GM23338 (cell line): ENCODE results near the gene NCCRP1. TPM values are rescaled to one million over a fixed set of nuclear protein-coding genes. Genes with fewer than 3 reads are reported as not detected.

Experiments
- ATAC-seq: fragments of 200-7000 bp; cut with Tn5 transposase; 3 replicates; pipeline ENCODE4 v1.9.1; 2020
- DNase-seq: peaks from one replicate; pipeline ENCODE4 v3.0.0-alpha.2; 2015; ENCODE audit warnings: low spot score
- H2AFZ ChIP-seq: fragments of 200-600 bp; sonication (generic); 2 replicates; pipeline ENCODE4 v1.8.0; 2016; ENCODE audit warnings: antibody characterized with exemption, mild to moderate bottlenecking, moderate library complexity
- H3F3A ChIP-seq: fragments of 200-600 bp; sonication (generic); replicated peaks from 2 replicates; pipeline ENCODE4 v1.8.0; 2017; ENCODE audit warnings: antibody characterized with exemption, mixed run types, low read depth
- H3K27ac ChIP-seq: fragments of 200-600 bp; sonication (generic); 2 replicates; pipeline ENCODE4 v1.6.1; 2016; ENCODE audit warnings: low read depth
- H3K27me3 ChIP-seq: fragments of 200-600 bp; sonication (generic); 2 replicates; pipeline ENCODE4 v1.8.0; 2016; ENCODE audit warnings: mild to moderate bottlenecking, mixed run types, moderate library complexity; ENCODE audit not compliant: insufficient read depth
- H3K36me3 ChIP-seq: fragments of 200-600 bp; sonication (generic); 2 replicates; pipeline ENCODE4 v1.8.0; 2016; ENCODE audit warnings: mild to moderate bottlenecking; ENCODE audit not compliant: insufficient read depth
- H3K4me1 ChIP-seq: fragments of 200-600 bp; sonication (generic); 2 replicates; pipeline ENCODE4 v1.8.0; 2016; ENCODE audit warnings: mild to moderate bottlenecking, moderate library complexity; ENCODE audit not compliant: insufficient read depth
- H3K4me2 ChIP-seq: fragments of 200-600 bp; sonication (generic); 2 replicates; pipeline ENCODE4 v1.7.1; 2017; ENCODE audit warnings: mixed run types
- H3K4me3 ChIP-seq: fragments of 200-600 bp; sonication (generic); 2 replicates; pipeline ENCODE4 v1.6.1; 2016; ENCODE audit warnings: mixed run types
- H3K79me2 ChIP-seq: fragments of 200-600 bp; sonication (generic); replicated peaks from 2 replicates; pipeline ENCODE4 v1.8.0; 2017; ENCODE audit warnings: mild to moderate bottlenecking; ENCODE audit not compliant: insufficient read depth
- H3K9me2 ChIP-seq: fragments of 200-600 bp; sonication (generic); 2 replicates; pipeline ENCODE4 v1.8.0; 2017; ENCODE audit not compliant: insufficient read depth
- H4K20me1 ChIP-seq: fragments of 200-600 bp; sonication (generic); replicated peaks from 2 replicates; pipeline ENCODE4 v1.8.0; 2017; ENCODE audit warnings: mild to moderate bottlenecking; ENCODE audit not compliant: insufficient read depth
- H3K27ac Mint-ChIP-seq: 2 replicates; pipeline ENCODE4 v1.8.0; 2020; ENCODE audit warnings: inconsistent platforms, mild to moderate bottlenecking, moderate library complexity, mixed read lengths
- H3K27me3 Mint-ChIP-seq: 3 replicates; pipeline ENCODE4 v1.8.0; 2022; ENCODE audit warnings: low read depth, mild to moderate bottlenecking, moderate library complexity, mixed read lengths, inconsistent platforms; ENCODE audit not compliant: insufficient read depth, poor library complexity
- H3K36me3 Mint-ChIP-seq: 3 replicates; pipeline ENCODE4 v1.8.0; 2021; ENCODE audit warnings: low read depth, mild to moderate bottlenecking, inconsistent platforms, moderate library complexity, mixed read lengths
- H3K4me1 Mint-ChIP-seq: 3 replicates; pipeline ENCODE4 v1.8.0; 2020; ENCODE audit warnings: mild to moderate bottlenecking, inconsistent platforms, mixed read lengths
- H3K4me3 Mint-ChIP-seq: 3 replicates; pipeline ENCODE4 v1.8.0; 2021; ENCODE audit warnings: moderate library complexity, mild to moderate bottlenecking, inconsistent platforms, mixed read lengths
- H3K9me3 Mint-ChIP-seq: 3 replicates; pipeline ENCODE4 v1.8.0; 2020; ENCODE audit warnings: moderate library complexity, mild to moderate bottlenecking, inconsistent platforms, mixed read lengths
- CTCF ChIP-seq, 2 experiments: fragments of 200-600 bp in 1 of 2; sonication (generic) in 1 of 2; conservative IDR thresholded peaks; 2 replicates each; pipeline versions ENCODE4 v1.5.1 to v1.6.1; 2016 to 2017; ENCODE audit warnings: antibody characterized with exemption in 2 of 2, low read depth in 2 of 2, mild to moderate bottlenecking in 2 of 2, moderate library complexity in 1 of 2
- JUNB ChIP-seq: IDR thresholded peaks from one replicate; pipeline ENCODE4 v1.6.1; 2016; ENCODE audit warnings: antibody characterized with exemption; ENCODE audit not compliant: unreplicated experiment
- polyA plus RNA-seq: library from polyadenylated mRNA; unstranded; fragments of >200 nt; fragmentation: Nextera tagmentation; extraction: Ambion mirVana; gene quantifications from 2 replicates; pipeline ENCODE4 v1.2.1, GENCODE V29; 2016
- total RNA-seq: library from RNA; depleted of rRNA; stranded (reverse); fragments of >200 nt; shearing (Covaris generic); gene quantifications from 2 replicates; pipeline ENCODE4 v1.2.3, GENCODE V29; 2014
- TF ChIP-seq, protein P1 (sequence below): fragments of 250-450 bp; sonication (Bioruptor Pico); IDR thresholded peaks from 2 replicates; pipeline ENCODE4 v1.5.0; 2020; ENCODE audit warnings: mild to moderate bottlenecking, moderate library complexity

Gene NCCRP1
- total and polyA plus RNA-seq, 2 experiments from 2014 or later: 3.6 to 6.2 TPM

DNA sequence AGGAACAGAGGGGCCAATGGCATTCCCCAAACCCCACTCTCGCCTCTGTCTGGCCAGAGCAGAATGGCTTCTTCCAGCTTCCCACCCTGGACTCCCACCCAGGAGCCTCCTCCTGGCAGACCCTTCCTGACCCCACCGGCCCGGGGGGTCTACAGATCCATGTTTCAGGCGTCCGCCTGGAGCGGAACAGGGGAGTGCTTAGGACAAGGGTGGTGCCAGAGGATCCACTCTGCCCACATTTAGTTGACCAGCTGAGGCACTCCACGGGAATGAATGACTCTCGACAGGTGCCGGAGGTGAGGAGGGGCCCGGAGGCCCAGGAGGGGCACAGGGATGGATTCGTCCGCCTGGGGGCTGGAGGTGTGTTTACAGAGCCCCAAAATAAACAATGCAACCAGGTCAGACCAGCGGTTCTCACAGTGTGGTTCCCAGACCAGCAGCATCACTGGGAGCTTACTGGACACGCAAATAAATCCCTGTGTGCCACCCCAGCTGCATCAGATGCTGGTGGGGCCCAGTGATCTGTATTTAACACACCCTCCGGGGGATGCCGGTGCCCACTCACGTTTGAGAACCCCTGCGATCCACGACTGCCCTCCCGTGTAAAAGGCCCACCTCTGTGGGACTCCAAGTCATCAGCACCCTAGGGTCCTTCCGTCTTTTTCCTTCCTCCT lies 15.1 kb upstream of the NCCRP1 start:
- 0 out of 2 replicates have a peak, but pooled peaks cover 2% of the 10 kb centered on the region for H4K20me1 ChIP-seq
- TF ChIP-seq JUNB (no peak), CTCF (conservative IDR thresholded peaks at IDR 0.05; ENCODE audit: low read depth in 2 of 2) (no peak)
- TF ChIP-seq, protein P1, sequence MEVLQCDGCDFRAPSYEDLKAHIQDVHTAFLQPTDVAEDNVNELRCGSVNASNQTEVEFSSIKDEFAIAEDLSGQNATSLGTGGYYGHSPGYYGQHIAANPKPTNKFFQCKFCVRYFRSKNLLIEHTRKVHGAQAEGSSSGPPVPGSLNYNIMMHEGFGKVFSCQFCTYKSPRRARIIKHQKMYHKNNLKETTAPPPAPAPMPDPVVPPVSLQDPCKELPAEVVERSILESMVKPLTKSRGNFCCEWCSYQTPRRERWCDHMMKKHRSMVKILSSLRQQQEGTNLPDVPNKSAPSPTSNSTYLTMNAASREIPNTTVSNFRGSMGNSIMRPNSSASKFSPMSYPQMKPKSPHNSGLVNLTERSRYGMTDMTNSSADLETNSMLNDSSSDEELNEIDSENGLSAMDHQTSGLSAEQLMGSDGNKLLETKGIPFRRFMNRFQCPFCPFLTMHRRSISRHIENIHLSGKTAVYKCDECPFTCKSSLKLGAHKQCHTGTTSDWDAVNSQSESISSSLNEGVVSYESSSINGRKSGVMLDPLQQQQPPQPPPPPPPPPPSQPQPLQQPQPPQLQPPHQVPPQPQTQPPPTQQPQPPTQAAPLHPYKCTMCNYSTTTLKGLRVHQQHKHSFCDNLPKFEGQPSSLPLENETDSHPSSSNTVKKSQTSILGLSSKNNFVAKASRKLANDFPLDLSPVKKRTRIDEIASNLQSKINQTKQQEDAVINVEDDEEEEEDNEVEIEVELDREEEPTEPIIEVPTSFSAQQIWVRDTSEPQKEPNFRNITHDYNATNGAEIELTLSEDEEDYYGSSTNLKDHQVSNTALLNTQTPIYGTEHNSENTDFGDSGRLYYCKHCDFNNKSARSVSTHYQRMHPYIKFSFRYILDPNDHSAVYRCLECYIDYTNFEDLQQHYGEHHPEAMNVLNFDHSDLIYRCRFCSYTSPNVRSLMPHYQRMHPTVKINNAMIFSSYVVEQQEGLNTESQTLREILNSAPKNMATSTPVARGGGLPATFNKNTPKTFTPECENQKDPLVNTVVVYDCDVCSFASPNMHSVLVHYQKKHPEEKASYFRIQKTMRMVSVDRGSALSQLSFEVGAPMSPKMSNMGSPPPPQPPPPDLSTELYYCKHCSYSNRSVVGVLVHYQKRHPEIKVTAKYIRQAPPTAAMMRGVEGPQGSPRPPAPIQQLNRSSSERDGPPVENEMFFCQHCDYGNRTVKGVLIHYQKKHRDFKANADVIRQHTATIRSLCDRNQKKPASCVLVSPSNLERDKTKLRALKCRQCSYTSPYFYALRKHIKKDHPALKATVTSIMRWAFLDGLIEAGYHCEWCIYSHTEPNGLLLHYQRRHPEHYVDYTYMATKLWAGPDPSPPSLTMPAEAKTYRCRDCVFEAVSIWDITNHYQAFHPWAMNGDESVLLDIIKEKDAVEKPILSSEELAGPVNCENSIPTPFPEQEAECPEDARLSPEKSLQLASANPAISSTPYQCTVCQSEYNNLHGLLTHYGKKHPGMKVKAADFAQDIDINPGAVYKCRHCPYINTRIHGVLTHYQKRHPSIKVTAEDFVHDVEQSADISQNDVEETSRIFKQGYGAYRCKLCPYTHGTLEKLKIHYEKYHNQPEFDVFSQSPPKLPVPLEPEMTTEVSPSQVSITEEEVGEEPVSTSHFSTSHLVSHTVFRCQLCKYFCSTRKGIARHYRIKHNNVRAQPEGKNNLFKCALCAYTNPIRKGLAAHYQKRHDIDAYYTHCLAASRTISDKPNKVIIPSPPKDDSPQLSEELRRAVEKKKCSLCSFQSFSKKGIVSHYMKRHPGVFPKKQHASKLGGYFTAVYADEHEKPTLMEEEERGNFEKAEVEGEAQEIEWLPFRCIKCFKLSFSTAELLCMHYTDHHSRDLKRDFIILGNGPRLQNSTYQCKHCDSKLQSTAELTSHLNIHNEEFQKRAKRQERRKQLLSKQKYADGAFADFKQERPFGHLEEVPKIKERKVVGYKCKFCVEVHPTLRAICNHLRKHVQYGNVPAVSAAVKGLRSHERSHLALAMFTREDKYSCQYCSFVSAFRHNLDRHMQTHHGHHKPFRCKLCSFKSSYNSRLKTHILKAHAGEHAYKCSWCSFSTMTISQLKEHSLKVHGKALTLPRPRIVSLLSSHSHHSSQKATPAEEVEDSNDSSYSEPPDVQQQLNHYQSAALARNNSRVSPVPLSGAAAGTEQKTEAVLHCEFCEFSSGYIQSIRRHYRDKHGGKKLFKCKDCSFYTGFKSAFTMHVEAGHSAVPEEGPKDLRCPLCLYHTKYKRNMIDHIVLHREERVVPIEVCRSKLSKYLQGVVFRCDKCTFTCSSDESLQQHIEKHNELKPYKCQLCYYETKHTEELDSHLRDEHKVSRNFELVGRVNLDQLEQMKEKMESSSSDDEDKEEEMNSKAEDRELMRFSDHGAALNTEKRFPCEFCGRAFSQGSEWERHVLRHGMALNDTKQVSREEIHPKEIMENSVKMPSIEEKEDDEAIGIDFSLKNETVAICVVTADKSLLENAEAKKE (CRISPR knock-in tag): no peak
- H3K36me3 ChIP-seq: no peaks in the 10 kb centered on the region; the same call in 1 of the 2 replicates
- Mint-ChIP-seq H3K4me1 (no peaks in the 10 kb centered on the region), H3K36me3 (no peaks in the 10 kb centered on the region), H3K27ac (no peak overlapping the region), H3K4me3 (no peak overlapping the region), H3K27me3 (peaks cover 4% of the 10 kb centered on the region), H3K9me3 (no peaks in the 10 kb centered on the region)
- ATAC-seq: no peak
- H3K9me2 ChIP-seq: no peaks in the 10 kb centered on the region
- H3F3A ChIP-seq: no peaks in the 10 kb centered on the region
- no peaks in the 10 kb centered on the region for H3K4me1 ChIP-seq
- H3K4me3 ChIP-seq: no peak overlapping the region
- H3K27ac ChIP-seq: no peak overlapping the region
- DNase-seq: no peak
- H3K27me3 ChIP-seq: no peaks in the 10 kb centered on the region
- H2AFZ ChIP-seq: no peak overlapping the region
- H3K4me2 ChIP-seq: no peak overlapping the region
- H3K79me2 ChIP-seq: no peaks in the 10 kb centered on the region
